Measurements from ENCODE around the gene ANKS6. TPM values are rescaled to one million over a fixed set of nuclear protein-coding genes. Genes with fewer than 3 reads are reported as not detected.

Gene ANKS6
- total and polyA plus RNA-seq, 9 of the 15 experiments (the other 6 are each of a cell fraction or from before 2014, with no cell fraction given) = 9.9 to 74.5 (median 36.9) TPM

- TF ChIP-seq NKRF (IDR thresholded peaks at IDR 0.05; ENCODE audit: borderline replicate concordance) (peak; percentile 87; the same call in 1 of the 2 replicates), ARID4B (CRISPR knock-in tag; IDR thresholded peaks at IDR 0.05) (0 out of 2 replicates have a peak, but pooled peaks have one; percentile 29), BRD4 (IDR thresholded peaks at IDR 0.05) (peak; percentile 87), ZNF551 (CRISPR knock-in tag; IDR thresholded peaks at IDR 0.05) (no peak), SRSF9 (IDR thresholded peaks at IDR 0.05; ENCODE audit: borderline replicate concordance, low read depth, low read length) (no peak), RBM39 (optimal IDR thresholded peaks at IDR 0.05; ENCODE audit: low read depth, low read length) (no peak), ZBTB40 (IDR thresholded peaks at IDR 0.05) (peak; percentile 67), ZBTB40 (CRISPR knock-in tag; IDR thresholded peaks at IDR 0.05) (no peak), WHSC1 (IDR thresholded peaks at IDR 0.05; ENCODE audit: low read length) (no peak), FOXA1 (IDR thresholded peaks at IDR 0.05; ENCODE audit: borderline replicate concordance) (no peak), ZNF445 (CRISPR knock-in tag; IDR thresholded peaks at IDR 0.05; ENCODE audit: low read depth) (no peak), ZKSCAN1 (IDR thresholded peaks at IDR 0.05; ENCODE audit: low read depth, low read length) (peak; percentile 81)
These were observed 37.0 kb upstream of the ANKS6 start (continued) for GRCh38 chr9:98833090-98833956.

All from K562 (cell line).